ENCODE results near the gene TBC1D7.

The TBC1D7 gene

DNA sequence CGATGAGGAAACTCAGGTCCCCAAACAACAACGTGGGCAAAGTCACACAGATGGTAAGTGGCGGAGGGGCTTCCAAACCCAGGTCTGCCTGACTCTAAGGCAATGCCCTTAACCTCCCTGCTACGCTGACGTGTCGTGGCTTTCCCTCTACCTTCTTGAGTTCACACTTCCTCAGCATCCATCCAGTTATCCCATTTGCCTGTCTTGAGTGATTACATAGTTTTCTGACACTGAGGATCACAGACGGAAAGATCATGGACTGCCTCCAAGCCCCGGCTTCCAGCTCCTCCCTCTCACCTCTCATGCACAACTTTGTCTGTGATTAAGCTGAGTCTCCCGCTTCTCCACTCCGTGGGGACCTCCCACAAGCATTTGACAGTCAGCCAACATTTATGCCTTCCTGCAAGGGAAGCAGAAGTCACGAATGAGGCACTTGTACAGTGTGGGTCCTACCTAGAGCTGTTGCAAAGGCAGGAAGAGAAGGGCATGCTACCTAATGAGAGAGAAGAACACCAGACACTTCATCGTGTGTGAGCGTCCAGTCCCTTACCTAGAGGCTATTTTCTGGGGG, 33.8 kb downstream of the TBC1D7 start:
- no peak for DNase-seq (ENCODE audit: low read depth in 1 of 2, low spot score in 1 of 2)

DNA sequence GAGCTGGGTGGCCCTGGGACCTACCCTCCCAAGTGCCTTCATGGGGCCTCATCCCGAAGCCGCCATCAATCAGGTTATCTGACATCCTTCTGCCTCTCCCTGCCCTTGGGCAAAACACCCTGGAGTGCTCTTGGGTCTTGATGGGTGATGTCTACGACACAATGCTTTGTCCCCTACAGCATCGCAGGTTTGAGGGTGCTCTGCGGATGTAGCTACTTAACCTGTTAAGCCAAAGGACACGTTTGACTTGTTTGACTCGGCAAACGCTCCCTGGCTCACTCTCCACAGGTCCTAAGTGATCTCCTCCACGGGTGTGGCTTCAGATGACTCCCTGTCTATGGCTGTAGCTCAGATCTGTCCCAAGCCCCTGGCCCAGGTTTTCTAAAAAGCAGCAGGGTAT, 35.6 kb downstream of the TBC1D7 start:
- no peak for DNase-seq (ENCODE audit: low read depth in 1 of 2, low spot score in 1 of 2)

DNA sequence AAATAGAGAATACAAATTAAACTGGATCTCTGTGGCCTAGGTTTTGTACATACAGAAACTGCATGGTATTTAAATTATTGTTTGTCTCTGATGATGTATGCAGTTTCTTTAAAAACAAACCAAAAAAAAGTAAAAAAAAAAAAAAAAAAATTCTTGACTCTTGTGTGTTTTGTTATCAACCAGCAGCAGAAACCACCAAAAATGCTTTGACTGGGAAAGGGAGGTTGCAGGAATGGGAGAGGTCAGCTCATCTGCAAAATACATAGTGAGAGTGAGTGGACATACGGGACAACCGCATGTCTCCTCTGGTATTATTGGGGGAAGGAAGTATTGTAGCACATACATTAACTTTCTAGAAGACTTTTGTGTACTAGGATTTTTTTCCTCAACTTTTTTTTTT, 38.0 kb downstream of the TBC1D7 start:
- no peak for DNase-seq (ENCODE audit: low read depth in 1 of 2, low spot score in 1 of 2)

DNA sequence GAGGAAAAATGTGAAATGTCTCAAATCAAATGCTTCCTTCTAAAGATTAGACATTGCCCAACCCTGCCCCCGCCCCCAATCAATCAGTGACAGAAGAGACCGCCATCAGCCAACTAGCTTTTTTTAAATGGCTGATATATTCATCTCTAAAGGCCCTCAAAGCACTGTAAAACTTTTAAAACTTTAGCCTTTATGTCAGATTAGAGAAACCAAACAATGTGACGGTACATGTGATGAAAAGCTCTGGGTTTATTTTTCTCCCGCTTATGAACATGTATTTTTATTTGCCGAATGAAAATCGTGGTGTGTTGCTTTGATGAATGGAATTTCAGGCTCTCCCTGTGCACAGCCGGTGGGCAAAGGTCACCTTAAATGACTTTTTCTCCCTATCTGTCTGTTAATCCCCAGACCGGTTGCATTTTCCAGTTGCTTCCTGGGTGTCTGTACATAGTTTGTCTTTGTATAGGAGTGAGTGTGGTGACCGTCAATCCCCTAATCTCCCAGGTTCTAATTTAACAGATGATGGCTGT, 38.5 kb downstream of the TBC1D7 start:
- DNase-seq (ENCODE audit: low read depth in 1 of 2, low spot score in 1 of 2): no peak

DNA sequence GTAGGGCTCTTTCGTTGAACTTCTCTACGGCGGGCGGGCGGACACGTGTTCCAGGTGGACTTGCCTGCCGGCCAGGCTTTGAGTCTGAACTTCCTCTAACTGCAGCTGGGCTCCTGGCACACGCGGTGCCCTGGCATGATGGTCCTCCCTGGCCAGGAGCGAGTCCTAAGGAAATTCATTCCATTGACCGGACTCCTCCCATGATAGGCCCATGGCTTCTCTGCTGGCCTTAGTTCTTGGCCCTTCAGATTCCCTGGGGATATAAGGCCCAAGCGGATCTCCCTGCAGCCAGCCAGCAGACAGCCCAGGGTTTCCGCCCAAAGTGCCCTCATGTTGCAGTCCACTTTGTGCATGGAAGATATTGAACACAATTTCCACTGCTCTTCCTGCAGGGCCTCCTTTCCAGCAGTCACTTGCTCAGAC, 39.4 kb downstream of the TBC1D7 start:
- no peak for DNase-seq (ENCODE audit: low read depth in 1 of 2, low spot score in 1 of 2)

DNA sequence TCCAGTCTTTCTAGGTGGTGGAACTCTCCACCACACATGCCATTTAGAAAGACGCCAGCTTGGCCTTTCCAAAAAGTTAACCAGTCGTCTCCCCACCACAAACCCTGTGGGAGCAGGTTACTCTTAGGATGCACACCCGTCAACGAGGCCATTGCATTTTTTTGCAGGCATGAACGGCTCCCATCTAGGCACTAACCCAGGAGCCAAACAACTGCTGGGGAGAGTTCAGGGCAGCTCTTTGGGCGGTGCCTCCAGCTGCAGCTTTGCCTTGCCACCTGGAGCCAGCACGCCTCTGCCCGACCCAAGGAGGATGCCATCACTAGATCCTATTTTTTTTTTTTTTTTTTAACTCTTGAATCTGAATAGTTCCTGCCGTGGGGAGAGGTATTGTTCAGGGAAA, 39.9 kb downstream of the TBC1D7 start:
- DNase-seq (ENCODE audit: low read depth in 1 of 2, low spot score in 1 of 2): no peak

DNA sequence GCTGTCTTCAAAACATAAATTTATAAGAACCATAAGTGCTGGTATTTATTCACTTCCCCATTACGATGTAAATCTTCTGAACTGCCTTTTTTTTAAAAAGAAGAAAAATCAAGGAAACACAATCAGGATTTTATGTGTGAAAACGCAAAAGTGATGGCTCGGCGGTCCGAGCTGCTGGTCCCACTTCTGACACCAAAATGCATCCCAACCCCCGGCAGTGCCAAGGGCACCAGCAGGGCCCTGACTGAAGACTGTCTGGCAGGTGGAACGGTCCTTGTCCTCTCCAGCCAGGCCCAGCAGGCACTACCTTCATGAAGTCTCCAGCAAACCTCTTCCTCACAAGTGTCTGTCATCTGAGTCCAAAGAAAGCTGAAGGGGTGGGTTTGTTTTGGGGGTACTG, 41.2 kb downstream of the TBC1D7 start:
- DNase-seq (ENCODE audit: low read depth in 1 of 2, low spot score in 1 of 2): no peak

DNA sequence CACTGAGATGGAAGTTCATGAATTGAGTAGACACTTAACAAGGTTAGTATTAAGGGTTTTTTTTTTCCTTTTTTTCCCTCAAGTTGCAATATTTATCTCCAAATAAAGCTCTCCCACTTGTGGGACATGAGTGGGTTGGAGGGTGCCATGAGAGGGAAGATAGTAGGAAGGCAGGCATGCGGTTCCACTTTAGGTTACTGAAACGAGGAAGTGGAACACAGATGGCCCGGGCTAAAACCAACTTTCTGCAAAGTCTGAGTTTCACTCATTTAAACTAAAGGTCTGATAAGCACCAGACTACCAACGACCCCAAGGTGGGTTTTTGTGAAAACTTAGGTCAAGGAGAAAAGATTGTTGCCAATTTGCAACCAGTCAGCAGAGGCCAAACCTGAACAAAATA, 42.2 kb downstream of the TBC1D7 start:
- DNase-seq (ENCODE audit: low read depth in 1 of 2, low spot score in 1 of 2): no peak

DNA sequence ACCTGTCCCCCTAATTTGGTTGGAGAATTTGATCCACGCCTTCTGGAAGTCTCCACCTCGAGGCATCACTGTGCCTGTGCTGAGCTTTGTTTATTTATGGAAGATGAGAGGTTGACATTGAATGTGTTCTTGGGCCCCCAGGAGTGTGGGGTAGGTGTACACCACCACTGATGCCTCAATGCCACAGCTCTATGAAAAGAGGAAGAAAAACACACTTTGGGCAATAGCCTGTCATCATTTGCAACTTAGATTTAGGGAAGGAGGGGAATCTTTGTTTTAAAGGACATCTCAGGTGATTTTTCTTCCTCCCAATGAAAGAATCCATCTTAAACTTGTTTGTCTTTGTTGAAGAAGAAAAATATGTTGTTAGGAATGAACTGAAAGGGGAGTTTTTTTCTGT, 42.6 kb downstream of the TBC1D7 start:
- DNase-seq (ENCODE audit: low read depth in 1 of 2, low spot score in 1 of 2): no peak

DNA sequence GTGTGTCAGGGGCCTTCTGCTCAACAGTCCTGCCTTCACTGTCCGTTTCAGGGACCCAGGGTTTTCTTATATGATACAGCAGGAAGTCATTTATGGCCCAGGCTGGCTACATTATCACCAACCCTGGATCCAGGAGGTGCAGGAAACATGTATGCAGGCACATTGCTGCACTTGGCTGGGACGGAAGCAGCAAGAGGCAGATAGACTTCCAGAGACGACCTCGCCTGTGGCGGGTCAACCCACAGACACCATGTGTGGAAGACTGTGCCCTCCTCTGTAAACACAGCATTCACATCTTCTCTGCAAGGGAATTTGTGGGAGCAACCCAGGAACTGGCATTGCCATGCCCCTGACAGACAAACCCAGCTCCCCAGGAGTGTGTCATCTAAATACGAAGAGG, 43.7 kb downstream of the TBC1D7 start:
- no peak for DNase-seq (ENCODE audit: low read depth in 1 of 2, low spot score in 1 of 2)

DNA sequence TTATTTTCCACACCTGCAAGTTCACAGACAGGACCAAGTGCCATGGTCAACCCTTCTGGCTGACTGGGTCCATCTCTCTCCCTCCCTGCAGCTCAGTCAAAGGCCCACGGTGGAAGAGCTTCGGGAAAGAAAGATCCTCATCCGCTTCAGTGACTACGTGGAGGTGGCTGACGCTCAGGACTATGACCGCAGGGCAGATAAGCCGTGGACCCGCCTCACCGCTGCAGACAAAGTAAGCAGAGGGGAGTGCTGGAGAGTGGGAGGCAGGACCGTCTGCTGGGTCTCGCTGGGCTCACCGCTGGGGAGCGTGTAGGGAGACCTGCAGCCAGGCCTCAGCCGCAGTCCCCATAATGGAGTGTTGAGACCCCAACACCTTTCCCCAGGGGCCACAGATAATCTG, 45.0 kb downstream of the TBC1D7 start:
- DNase-seq (ENCODE audit: low read depth in 1 of 2, low spot score in 1 of 2): no peak

DNA sequence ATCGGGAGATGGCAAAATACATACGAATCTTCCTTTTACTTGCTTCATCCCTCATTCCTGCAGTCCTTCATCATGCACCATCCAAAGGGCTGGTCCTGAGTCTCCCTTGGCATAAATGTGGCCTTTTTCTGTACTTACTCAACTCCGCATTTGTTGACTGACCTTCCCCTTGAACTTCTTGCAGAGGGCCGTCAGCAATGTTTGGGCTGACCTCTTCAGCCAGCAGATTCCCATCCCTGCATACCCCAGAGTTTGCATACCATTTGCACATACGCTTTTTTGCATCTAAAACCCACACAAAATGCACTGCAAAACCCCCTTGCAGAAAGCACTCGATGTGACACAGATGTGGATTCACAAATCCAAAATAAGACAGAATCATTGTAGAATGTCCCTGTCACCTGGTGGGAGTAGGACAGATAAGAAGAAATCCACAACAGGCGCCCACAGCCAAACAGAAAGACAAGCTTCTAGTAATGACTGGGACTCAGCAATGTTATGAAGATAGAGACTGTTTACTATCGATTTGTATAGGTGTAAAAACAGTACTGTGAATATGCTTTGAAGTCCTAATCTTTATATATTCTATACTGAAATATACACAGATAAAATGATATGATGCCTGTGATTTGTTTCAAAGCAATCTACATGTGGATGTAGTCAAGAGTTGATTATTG, 45.8 kb downstream of the TBC1D7 start:
- no peak for DNase-seq (ENCODE audit: low read depth in 1 of 2, low spot score in 1 of 2)

DNA sequence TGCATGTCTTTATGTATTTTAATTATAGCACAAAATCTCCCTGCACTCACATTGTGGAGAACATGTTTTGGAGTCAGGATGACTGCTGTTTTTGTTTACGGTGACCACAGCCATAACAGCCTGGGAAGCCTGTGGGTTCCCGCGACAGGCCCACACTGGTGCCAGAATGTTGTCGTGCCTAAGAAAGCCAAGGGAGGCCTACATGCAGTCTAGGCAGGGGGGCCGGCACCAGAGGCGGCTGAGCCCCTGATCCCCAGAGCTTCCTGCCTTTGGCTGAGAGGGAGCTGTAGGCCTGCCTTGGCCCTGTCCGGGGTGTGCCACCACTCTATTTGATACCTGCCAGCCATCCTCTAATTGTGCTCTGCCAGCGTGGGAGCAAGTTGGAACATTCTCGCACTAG, 46.7 kb downstream of the TBC1D7 start:
- no peak for DNase-seq (ENCODE audit: low read depth in 1 of 2, low spot score in 1 of 2)

DNA sequence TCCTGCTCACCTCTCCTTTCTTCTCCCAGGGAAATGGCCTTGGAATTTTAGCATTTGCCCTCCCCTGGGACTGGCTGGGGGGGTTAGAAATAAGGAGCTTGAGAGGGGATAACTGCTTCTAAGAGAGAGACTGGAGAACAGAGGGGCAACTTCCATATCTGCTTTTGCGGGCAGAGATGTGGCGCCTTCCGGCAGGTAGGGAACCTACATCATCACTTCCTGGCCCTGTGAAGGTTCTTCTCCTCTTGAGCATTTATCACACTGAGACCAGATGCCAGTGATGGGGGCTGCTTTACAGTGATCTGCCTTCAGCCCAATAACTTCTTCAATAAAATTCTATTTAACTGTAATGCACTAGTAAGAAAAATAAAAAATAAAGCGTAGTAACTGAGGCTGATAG, 48.1 kb downstream of the TBC1D7 start:
- DNase-seq (ENCODE audit: low read depth in 1 of 2, low spot score in 1 of 2): no peak

DNA sequence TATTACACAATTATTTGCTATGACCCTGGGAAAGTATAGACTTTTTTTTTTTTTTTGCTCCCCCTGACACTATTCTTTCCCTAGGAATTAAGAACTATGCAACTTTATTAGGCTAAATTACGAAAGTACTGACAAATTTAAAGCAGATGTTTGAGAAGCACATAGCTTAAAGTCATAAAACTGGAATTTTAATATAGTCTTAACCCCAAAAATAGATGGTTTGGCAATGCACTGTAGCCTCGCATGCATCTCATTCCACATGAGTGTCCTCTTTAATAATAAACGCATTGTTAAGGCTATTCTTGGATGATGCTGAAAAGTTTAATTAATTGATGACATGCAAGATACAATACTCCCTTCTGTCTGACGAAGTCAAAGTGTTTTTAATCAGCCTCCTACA, 49.3 kb downstream of the TBC1D7 start:
- no peak for DNase-seq (ENCODE audit: low read depth in 1 of 2, low spot score in 1 of 2)

DNA sequence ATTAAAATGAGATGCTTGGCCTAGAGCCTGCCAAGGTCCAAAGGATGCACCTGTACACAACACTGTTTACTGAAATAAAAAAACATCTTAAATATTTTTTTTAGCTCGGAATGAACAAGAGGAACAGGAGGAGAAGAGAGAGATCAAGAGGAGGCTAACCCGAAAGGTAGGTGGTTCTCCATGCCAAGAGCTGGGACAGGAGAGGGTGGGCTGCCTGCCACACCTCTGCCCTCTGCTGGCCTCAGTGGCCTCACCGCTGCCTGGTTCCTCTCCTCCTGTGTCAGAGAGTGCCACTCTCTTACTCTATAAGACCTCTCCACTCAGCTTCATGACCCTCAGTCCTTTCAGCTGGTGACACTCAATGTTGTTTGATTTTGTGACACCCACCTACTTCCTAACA, 50.2 kb downstream of the TBC1D7 start:
- DNase-seq (ENCODE audit: low read depth in 1 of 2, low spot score in 1 of 2): no peak

DNA sequence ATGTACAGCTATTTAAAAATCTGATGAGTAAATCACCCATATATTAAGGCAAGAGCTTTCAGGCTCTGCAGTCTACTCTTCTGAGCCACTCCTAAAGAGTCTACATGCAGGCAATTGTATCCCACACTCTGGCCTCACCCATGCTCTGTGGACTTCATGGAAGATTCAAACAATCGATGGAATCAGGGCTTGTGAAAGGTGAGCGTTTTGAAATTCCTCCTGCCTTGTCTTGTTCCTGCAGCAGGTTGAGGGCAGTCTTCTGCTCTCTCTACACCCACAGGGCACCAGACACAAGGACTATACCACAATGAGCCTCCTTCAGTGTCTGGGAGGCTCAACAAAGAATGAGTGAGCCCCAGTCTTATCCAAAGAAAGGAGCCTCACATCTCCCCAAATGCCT, 51.1 kb downstream of the TBC1D7 start:
- no peak for DNase-seq (ENCODE audit: low read depth in 1 of 2, low spot score in 1 of 2)

DNA sequence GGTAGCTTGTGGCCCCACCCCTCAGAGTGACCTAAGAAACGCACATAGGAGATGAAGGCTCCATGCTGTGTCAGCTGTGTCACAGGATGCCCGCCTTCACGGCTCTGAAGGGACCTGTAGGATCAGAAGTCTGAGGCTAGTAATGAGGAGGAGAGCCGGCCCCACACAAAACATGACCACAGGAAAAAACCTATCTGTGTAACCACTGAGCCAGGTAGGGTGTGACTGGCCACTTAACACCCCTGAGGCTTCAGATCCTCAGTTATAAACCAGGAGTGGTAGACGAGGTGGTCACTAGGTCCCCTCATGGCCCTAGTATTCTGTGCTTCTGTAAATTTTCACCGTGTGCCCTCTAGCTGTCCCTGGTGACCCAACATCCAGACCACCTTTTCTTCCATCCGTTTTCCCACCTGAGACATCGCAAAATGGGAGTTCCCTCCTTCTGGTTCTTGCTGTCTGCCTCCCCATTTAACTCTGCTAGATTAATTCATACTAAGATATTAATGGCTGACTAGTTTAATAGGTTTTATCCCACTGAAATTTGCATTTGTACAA, 52.8 kb downstream of the TBC1D7 start:
- DNase-seq (ENCODE audit: low read depth in 1 of 2, low spot score in 1 of 2): no peak

DNA sequence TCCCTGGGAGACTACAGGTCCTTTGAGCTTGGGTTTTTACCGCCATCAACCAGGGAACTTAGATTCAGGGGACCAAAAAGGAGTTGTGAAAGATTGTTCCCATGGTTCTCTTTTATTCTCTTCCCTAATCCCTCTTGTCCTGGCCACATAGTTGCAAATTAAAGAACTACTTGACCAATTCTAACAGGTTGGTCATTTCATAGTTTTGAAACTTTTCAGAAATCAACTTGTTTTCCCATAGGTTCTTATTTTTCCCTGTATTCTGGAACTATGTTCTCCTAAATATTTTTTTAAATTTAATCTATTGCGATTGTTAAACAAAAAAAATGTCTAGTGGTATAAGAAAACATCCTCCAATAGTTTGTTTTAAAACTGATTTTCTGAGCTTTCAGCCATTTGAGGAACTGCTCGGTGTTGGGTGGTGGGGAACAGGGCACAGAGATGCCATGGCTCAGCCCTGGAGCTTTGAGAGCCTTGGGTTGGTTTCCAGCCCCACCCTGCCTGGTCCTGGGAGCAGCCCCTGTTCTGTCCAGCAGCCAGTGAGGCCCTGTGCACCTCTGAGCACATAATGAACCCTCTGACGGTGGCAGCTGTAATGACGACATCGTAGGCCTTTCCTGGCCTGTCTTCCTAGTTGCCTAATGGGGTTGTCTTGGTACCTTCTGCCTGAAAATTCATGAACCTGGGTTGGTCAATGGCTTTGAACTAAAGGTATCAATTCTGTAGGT, 53.5 kb downstream of the TBC1D7 start:
- no peak for DNase-seq (ENCODE audit: low read depth in 1 of 2, low spot score in 1 of 2)

DNA sequence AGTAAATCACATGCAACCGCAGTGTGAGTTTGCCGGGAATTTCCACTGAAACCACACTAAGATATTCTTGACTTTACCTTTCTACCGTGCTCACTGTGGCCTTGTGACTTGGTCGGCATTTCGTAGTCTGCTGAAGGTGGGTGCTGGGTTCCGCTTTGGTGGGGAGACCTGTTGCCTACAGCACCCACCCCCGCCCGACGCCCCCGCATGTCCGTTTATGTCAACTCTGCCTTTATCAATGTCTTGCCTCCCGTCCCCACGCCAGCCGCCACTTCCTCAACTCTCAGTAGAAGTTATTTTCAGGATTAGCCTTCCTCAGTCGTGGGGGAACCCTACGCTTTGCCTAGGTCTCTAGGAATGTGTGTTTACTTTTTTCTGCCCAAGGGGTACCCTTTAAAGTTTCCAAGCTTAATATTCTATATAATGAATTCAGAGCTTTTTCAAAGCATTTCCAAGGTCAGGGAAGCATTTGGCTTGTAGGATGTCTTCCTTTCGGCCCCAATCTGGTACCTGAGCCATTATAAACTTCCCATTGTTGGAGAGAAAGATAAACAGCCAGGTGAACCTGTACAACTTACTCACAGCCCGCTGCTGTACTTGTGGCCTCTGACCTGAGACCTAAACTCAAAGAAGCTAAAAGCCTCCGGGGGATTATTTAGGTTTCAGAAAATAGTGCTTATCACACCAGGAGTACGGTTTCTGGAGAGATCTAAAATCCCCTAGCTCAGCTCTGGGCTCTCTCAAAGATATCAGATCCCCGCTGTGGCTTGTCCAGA, 54.2 kb downstream of the TBC1D7 start:
- peak in 1 of 2 donors; percentile 35 for DNase-seq (ENCODE audit: low read depth in 1 of 2, low spot score in 1 of 2)

DNA sequence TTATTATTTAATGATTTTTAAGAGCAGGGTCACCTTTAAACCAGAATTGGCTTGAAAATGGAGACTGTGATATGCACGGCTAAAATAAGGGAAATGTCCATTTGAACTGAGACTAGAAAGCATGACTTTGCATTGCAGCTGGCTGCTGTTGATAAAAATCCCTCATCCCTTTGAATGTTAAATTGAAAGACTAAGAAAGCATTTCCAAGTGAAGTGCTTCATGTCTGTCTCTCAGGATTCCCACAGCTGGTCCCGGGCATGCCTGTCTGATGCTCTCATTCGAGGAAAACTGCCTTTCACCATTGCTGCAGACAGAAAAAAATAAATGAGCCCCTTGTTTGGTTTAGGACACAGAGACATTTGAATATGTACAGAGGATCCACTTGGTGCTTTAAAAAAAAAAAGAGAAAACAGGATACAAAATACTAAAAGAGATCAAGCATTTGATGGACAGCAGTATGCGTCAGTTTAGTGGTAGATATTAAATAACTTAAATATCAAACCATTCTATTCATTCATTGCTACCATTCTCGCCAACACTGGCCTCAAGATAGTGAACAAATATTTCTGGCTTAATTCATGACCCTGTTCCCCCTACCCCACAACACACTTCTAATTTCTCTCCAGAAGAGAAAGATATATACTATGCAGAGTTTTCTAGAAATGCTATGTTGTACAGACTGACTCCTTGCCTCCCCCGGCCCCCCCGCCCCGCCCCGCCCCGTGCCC, 55.0 kb downstream of the TBC1D7 start:
- DNase-seq (ENCODE audit: low read depth in 1 of 2, low spot score in 1 of 2): no peak

Measured in activated T-helper 1 cell treated with anti-CD3 and anti-CD28 coated beads, Interleukin-2, amount 50 U/mL, for 16 hours (primary cell).